A673 (cell line): ENCODE results near the gene CCL3. TPM values are rescaled to one million over a fixed set of nuclear protein-coding genes. Genes with fewer than 3 reads are reported as not detected.

Source experiments
- BruUV-seq: library from RNA; stranded (reverse); fragments of 400-500 nt; replicated peaks from 2 replicates; lab custom pipeline; 2021; lab: Mats Ljungman, UMichigan
- CTCF ChIA-PET: fragments of 300-600 bp; sonication (Branson Sonifier 250); formaldehyde crosslinking; loops from one replicate; lab custom pipeline; 2022; ENCODE audit warnings: antibody characterized with exemption; lab: Charles Lee
- POLR2A ChIA-PET: fragments of 300-600 bp; sonication (Branson Sonifier 250); formaldehyde crosslinking; loops from one replicate; lab custom pipeline; 2022; ENCODE audit warnings: antibody characterized with exemption; ENCODE audit not compliant: low non-redundant PET; lab: Charles Lee
- DNase-seq: peaks from one replicate; pipeline ENCODE4 v3.0.0-alpha.2; 2015; ENCODE audit warnings: low spot score
- H3K27ac ChIP-seq: fragments of 200-600 bp; sonication (generic); 2 replicates; pipeline ENCODE4 v1.5.1; 2016; ENCODE audit warnings: mixed run types, low read depth, mild to moderate bottlenecking, mixed read lengths, antibody characterized with exemption, low read length; ENCODE audit not compliant: poor library complexity, severe bottlenecking
- H3K27me3 ChIP-seq: fragments of 200-600 bp; sonication (generic); replicated peaks from 2 replicates; pipeline ENCODE4 v1.6.1; 2017; ENCODE audit warnings: mixed run types, low read depth, mild to moderate bottlenecking, mixed read lengths, antibody characterized with exemption, low read length; ENCODE audit not compliant: insufficient read depth, poor library complexity
- H3K36me3 ChIP-seq: fragments of 200-600 bp; sonication (generic); 2 replicates; pipeline ENCODE4 v1.6.1; 2016; ENCODE audit warnings: mixed run types, mild to moderate bottlenecking, mixed read lengths, antibody characterized with exemption, low read length; ENCODE audit not compliant: insufficient read depth, poor library complexity, severe bottlenecking
- H3K4me1 ChIP-seq: fragments of 200-600 bp; sonication (generic); 2 replicates; pipeline ENCODE4 v1.6.1; 2017; ENCODE audit warnings: mixed run types, mild to moderate bottlenecking, mixed read lengths, antibody characterized with exemption, low read length; ENCODE audit not compliant: insufficient read depth, poor library complexity, severe bottlenecking
- H3K4me3 ChIP-seq: fragments of 200-600 bp; sonication (generic); 2 replicates; pipeline ENCODE4 v1.5.1; 2016; ENCODE audit warnings: low read depth, mixed run types, mild to moderate bottlenecking, mixed read lengths, low read length; ENCODE audit not compliant: poor library complexity, severe bottlenecking
- H3K9me3 ChIP-seq: fragments of 200-600 bp; sonication (generic); 2 replicates; pipeline ENCODE4 v1.6.1; 2016; ENCODE audit warnings: mixed run types, low read depth, mild to moderate bottlenecking, mixed read lengths, antibody characterized with exemption, low read length; ENCODE audit not compliant: poor library complexity, severe bottlenecking
- CTCF ChIP-seq: fragments of 300-800, 200-600 bp; sonication (generic); conservative IDR thresholded peaks from 2 replicates; pipeline ENCODE4 v1.5.1; 2017; ENCODE audit warnings: low read depth, mild to moderate bottlenecking, antibody characterized with exemption, low read length, moderate library complexity, mixed read lengths
- EZH2 ChIP-seq: fragments of 200-600 bp; sonication (generic); IDR thresholded peaks from 2 replicates; pipeline ENCODE4 v1.6.1; 2017; ENCODE audit warnings: borderline replicate concordance, low read depth, mild to moderate bottlenecking, mixed read lengths, antibody characterized with exemption, low read length; ENCODE audit not compliant: poor library complexity, severe bottlenecking
- intact Hi-C: fragments of 100-400 bp; cut with micrococcal nuclease; formaldehyde crosslinking; loops from one replicate; pipeline ENCODE4 v1.10.0; 2022; ENCODE audit not compliant: unreplicated experiment
- total RNA-seq: library from RNA; stranded (reverse); gene quantifications from 2 replicates; pipeline ENCODE4 v1.2.3, GENCODE V29; 2021

CCL3 gene
- total RNA-seq, 1 experiment from 2014 or later = not detected

- ChIA-PET POLR2A (no interaction called here), CTCF (interaction anchor here (0.7 kb wide), 1 partner anchor 59 kb away, joined by 3 read pairs; no protein-coding TSS in a partner anchor)
- DNase-seq = no peak
- intact Hi-C loops = no loop called here
- Histone ChIP-seq H3K27me3 (no peaks in the 10 kb centered on the region), H3K27ac (no peak overlapping the region), H3K9me3 (no peaks in the 10 kb centered on the region), H3K4me3 (no peak overlapping the region), H3K36me3 (no peaks in the 10 kb centered on the region), H3K4me1 (no peaks in the 10 kb centered on the region)
- no TSS peak for BruUV-seq
- TF ChIP-seq CTCF (no peak), EZH2 (no peak)
Measured at GRCh38 chr17:36131931-36132330, 42.0 kb upstream of the CCL3 start.

GRCh38 chr17:36131421-36131820 lies 41.5 kb upstream of the CCL3 start:
- Histone ChIP-seq H3K27me3 (no peaks in the 10 kb centered on the region), H3K27ac (no peak overlapping the region), H3K36me3 (no peaks in the 10 kb centered on the region), H3K9me3 (no peaks in the 10 kb centered on the region), H3K4me3 (no peak overlapping the region), H3K4me1 (no peaks in the 10 kb centered on the region)
- ChIA-PET CTCF (no interaction called here), POLR2A (no interaction called here)
- BruUV-seq = no TSS peak
- no peak for DNase-seq
- intact Hi-C loops = no loop called here
- no peak for TF ChIP-seq EZH2
- TF ChIP-seq CTCF = no peak

- ChIA-PET POLR2A (no interaction called here), CTCF (interaction anchor here (0.6 kb wide), 1 partner anchor 21 kb away, joined by 5 read pairs; no protein-coding TSS in a partner anchor)
- intact Hi-C loops = no loop called here
- no peak for DNase-seq
- Histone ChIP-seq H3K27ac (no peak overlapping the region), H3K27me3 (no peaks in the 10 kb centered on the region), H3K9me3 (no peaks in the 10 kb centered on the region), H3K4me3 (no peak overlapping the region), H3K36me3 (no peaks in the 10 kb centered on the region), H3K4me1 (no peaks in the 10 kb centered on the region)
- TF ChIP-seq CTCF = no peak
- no peak for TF ChIP-seq EZH2
- no TSS peak for BruUV-seq
Measured at GRCh38 chr17:36130346-36130745, 40.4 kb upstream of the CCL3 start.
